ENCODE data around the gene HOXB9. TPM values are rescaled to one million over a fixed set of nuclear protein-coding genes. Genes with fewer than 3 reads are reported as not detected.

HOXB9 gene
- total RNA-seq, 1 experiment from 2014 or later: 65.9 TPM

- Histone ChIP-seq H3K4me1 (ENCODE audit: control insufficient read depth, insufficient read depth, low read length) (peaks cover 70% of the 10 kb centered on the region), H3K36me3 (ENCODE audit: control insufficient read depth, insufficient read depth, low read length) (no peaks in the 10 kb centered on the region), H3K27me3 (ENCODE audit: control insufficient read depth, insufficient read depth, low read length) (no peaks in the 10 kb centered on the region), H3K27ac (ENCODE audit: low read length) (peak overlapping the region; percentile 95), H3K9me3 (ENCODE audit: control insufficient read depth, insufficient read depth, low read depth, low read length) (no peaks in the 10 kb centered on the region), H3K4me3 (ENCODE audit: low read depth in 2 of 2, low read length in 2 of 2) (peak overlapping the region; percentile 78 to 93)
- no peak for ATAC-seq
- DNase-seq (ENCODE audit: low read depth, low spot score): no peak
- ChIA-PET POLR2A (no interaction called here), CTCF (interaction anchor here (0.5 to 1.5 kb wide), 2 partner anchors 13 to 43 kb away, joined by 3 to 4 read pairs; no protein-coding TSS in a partner anchor)
- intact Hi-C loops (cut with micrococcal nuclease; ENCODE audit: unreplicated experiment) (no loop called here), in situ Hi-C loops (cut with HindIII; ENCODE audit: low pct_unique_long_range_greater_than_20kb, low sequenced_read_pairs) (no loop called here)
- BruUV-seq (replicated peaks): no TSS peak
- TF ChIP-seq POLR2AphosphoS5 (IDR thresholded peaks at IDR 0.05; ENCODE audit: low read depth, low read length) (no peak), SIN3A (IDR thresholded peaks at IDR 0.05; ENCODE audit: borderline replicate concordance, insufficient read depth, low read depth, low read length) (no peak), TCF7L2 (IDR thresholded peaks at IDR 0.05; ENCODE audit: low read depth, low read length) (no peak), REST (IDR thresholded peaks at IDR 0.05; ENCODE audit: insufficient read depth in 1 of 2, low read depth in 2 of 2, low read length in 1 of 2) (no peak), CTCF (IDR thresholded peaks at IDR 0.05) (no peak)
Observed at GRCh38 chr17:48624118-48624517, 2.0 kb downstream of the HOXB9 start.

GRCh38 chr17:48623583-48623982 is 2.6 kb downstream of the HOXB9 start:
- H3K27me3 ChIP-seq (ENCODE audit: control insufficient read depth, insufficient read depth, low read length): no peaks in the 10 kb centered on the region
- in situ Hi-C loops (cut with HindIII; ENCODE audit: low pct_unique_long_range_greater_than_20kb, low sequenced_read_pairs): no loop called here

More at GRCh38 chr17:48623583-48623982, 2.6 kb downstream of the HOXB9 start:
- DNase-seq (ENCODE audit: low read depth, low spot score) (no peak), ATAC-seq (no peak)
- H3K4me1 ChIP-seq (ENCODE audit: control insufficient read depth, insufficient read depth, low read length): peaks cover 68% of the 10 kb centered on the region
- no TSS peak for BruUV-seq (replicated peaks)
- TF ChIP-seq SIN3A (IDR thresholded peaks at IDR 0.05; ENCODE audit: borderline replicate concordance, insufficient read depth, low read depth, low read length) (no peak), TCF7L2 (IDR thresholded peaks at IDR 0.05; ENCODE audit: low read depth, low read length) (no peak), CTCF (IDR thresholded peaks at IDR 0.05) (no peak), POLR2AphosphoS5 (IDR thresholded peaks at IDR 0.05; ENCODE audit: low read depth, low read length) (no peak), REST (IDR thresholded peaks at IDR 0.05; ENCODE audit: insufficient read depth in 1 of 2, low read depth in 2 of 2, low read length in 1 of 2) (no peak)
- peak overlapping the region; percentile 95 for H3K27ac ChIP-seq (ENCODE audit: low read length)
- H3K4me3 ChIP-seq (ENCODE audit: low read depth in 2 of 2, low read length in 2 of 2): peak overlapping the region; percentile 78 to 93; a peak in 3 of 4 replicates
- ChIA-PET POLR2A (interaction anchor here (0.6 to 1.0 kb wide), 2 partner anchors 36 to 269 kb away, joined by 3 read pairs; partner anchors contain the start of gene ATP5MC1), CTCF (interaction anchor here (0.5 to 1.5 kb wide), 2 partner anchors 13 to 44 kb away, joined by 3 to 4 read pairs; no protein-coding TSS in a partner anchor)
- intact Hi-C loops (cut with micrococcal nuclease; ENCODE audit: unreplicated experiment): no loop called here
- H3K36me3 ChIP-seq (ENCODE audit: control insufficient read depth, insufficient read depth, low read length): no peaks in the 10 kb centered on the region
- H3K9me3 ChIP-seq (ENCODE audit: control insufficient read depth, insufficient read depth, low read depth, low read length): no peaks in the 10 kb centered on the region

Data from Panc1 (cell line).